HG03457 (cell line): ENCODE measurements around the gene NAA80.

ENCODE experiments used
- ATAC-seq: cut with Tn5 transposase; IDR thresholded peaks from one replicate; pipeline ENCODE4 v1.9.1; 2021; ENCODE audit warnings: moderate number of reproducible peaks; ENCODE audit not compliant: unreplicated experiment

Gene NAA80

DNA sequence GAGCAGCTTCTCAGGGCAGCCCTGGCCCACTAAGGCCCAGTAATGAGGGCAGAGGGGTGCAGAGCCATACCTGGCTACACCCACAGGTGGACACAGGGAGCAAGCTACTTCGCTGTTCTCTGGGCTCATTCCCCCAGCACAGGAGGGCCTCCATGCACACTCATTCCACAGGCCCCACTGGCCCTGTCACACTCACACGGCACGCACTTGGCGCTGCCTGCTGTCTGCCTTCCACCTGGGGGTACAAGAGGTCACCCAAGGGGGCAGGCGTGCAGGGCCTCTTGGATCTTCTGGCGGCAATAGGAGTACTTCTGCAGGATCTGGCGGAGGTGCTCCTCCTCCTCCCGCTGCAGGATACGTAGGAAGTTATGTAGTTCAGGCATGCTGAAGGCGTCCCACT lies 31.1 kb upstream of the NAA80 start:
- no peak for ATAC-seq

- peak; percentile 64 for ATAC-seq
Measured at GRCh38 chr3:50327943-50328691, 28.9 kb upstream of the NAA80 start, which contains the start of gene TUSC2. Gene TUSC2, minus strand, starts transcription at chr3:50328223. Its CDS starts 124 bp downstream, at chr3:50328099.

GRCh38 chr3:50327129-50327528 lies 27.9 kb upstream of the NAA80 start:
- ATAC-seq = no peak

GRCh38 chr3:50326182-50326541 lies 27.0 kb upstream of the NAA80 start:
- ATAC-seq = no peak

DNA sequence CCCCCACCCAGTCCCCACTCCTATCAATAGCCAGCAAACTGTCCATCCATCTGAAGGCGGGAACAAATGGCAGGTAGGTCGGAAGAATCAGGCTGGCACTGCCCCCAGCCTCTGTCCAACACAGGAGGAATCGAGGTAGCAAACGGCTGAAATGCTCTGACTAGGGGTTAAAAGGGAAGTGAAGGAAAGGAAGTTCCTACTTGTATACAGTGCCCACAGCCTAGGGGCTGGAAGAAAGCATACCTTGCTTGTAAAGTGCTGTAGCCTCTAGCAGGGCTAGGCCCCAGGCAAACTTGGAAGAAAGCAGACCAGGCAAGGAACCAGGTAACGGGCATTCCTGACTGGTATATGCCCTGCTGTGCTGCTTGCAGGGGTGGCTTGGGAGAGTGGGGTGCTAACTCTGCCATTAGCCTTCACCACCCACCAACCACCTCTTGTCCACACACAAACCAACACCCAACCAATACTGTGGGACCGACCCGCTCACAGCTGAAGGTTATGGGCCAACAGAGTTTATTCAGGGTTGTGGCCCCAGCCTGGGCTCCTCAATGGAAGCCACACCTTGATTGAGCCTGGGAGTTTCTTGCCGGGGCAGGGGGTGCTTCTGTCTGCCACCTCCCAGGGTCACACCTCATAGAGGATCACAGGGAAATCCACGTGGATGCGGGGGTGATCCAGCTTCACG lies 26.4 kb upstream of the NAA80 start:
- ATAC-seq = no peak

DNA sequence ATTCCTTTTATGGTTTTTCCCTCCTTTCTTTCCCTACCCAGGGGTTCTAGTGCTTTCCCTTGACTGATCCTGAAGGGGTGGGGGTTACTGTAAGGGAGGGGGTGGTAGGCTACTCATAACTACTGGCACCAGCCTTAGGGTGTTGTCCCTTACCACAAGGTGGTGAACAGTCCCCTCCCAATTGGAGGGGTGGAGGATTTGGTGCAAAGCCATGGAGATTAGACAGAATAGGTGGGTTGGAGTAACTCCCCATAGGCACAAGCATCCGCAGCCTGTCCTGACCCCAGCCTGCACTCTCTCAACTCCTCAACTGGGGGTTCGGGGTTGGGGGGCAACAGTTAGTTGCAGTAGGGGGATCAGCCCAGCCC lies 25.9 kb upstream of the NAA80 start:
- ATAC-seq = no peak

DNA sequence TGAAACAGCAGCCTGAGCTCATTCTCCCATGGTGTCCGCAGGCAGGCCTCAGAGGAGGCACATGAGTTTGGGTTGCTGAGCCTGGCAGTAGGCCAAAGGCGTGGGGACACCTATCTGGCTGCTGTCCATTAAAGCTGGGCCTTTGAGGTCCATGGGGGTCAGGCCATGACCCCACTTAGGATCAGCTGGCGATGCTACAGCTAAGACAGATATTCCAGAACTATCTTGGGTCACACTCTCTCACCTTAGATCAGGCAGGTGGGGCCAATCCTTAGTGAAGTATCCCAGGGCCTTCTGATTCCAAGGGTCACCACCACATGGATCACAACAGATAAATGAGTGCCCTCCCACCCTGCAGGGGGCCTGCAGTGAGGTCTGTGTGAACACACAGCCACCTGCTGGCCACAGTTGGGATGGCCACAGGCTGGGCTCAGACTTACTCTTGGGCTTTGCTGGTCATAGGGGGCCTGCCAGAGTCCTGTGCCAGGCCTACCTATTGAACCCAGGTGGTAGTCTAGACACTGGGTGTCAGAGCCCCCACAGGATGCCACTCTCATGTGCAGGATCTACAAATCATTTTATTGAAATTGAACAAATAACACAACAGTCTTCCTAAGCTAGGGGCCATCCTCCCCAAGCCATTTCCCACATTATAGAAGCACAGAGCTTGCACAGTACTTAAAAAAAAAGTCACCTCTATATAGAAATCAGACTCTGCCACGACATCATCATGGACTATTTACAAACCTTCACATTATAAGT lies 25.3 kb upstream of the NAA80 start:
- no peak for ATAC-seq

DNA sequence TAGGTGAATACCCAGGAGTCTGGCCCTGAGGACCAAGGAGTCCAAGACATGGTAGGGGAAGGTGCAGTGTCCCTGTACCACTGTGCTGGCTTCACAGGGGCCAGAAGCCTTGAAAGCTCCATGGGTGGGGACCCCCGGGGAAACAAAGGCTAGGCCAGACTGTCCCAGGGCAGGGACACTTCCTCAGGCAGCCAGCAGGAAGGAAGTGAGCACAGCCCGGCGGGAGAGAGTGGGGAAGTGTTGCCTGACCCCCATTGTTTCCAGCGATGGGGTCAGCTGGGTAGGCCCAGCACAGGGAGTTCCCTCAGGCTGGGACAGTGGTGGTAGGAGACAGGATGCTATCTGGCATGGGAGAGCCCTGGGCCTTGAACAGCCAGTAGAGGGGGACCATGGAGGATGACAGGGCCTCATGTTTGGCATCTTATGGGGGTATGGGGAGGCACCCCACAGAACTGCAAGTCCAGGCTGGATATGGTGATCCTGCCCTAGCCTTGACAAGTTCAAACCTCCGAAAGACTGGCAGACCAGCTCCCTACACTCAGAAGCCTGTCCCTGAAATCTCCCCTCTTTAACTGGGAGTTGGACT lies 24.5 kb upstream of the NAA80 start:
- no peak for ATAC-seq

- ATAC-seq = no peak
Measured at GRCh38 chr3:50323092-50323600, 23.9 kb upstream of the NAA80 start.

GRCh38 chr3:50322386-50323091 lies 23.3 kb upstream of the NAA80 start, which contains the start of gene HYAL2:
Gene HYAL2, minus strand, starts transcription at chr3:50322745. Its CDS starts 2,256 bp downstream, at chr3:50320489.
- ATAC-seq = no peak

GRCh38 chr3:50322115-50322385 lies 22.8 kb upstream of the NAA80 start:
- ATAC-seq = no peak

DNA sequence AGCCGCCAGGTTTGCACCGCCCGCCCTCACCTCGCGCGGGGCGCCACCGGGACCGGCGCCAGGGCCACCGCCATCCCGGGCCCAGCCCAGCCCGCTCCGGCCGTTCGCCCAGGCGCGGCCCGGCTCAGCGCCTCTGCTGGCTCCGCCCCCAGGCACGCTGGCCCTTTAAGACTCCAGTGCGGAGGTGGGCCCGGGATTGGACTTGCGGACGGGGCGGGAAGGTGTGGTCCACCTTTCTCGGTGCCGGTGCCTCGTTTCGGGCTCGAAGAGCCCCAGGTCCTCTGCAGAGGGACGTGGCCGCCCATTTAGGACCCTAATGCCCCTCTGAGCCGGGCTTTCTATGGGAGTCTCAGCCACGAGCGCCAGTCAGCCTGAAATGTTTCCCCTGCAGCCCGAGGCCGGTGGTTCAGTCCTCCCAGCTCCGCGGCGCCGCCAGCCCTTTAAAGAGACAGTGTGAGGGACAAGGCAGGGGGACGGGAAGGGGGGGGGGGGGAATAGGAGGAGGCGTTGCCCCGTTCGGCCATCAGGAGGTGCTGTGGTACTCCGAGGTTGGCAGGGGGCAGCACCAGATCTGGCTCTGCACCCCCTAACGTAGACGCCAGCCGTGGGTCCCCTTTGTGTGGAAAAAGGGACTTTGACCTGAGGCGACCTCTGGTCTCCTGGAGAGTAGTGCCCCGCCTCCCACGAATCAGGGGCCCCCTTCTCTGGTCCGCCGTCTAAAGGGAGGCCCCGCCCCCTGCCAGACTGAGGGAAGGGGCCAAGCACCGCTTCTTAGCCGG lies 22.3 kb upstream of the NAA80 start:
- ATAC-seq = peak; percentile 47

DNA sequence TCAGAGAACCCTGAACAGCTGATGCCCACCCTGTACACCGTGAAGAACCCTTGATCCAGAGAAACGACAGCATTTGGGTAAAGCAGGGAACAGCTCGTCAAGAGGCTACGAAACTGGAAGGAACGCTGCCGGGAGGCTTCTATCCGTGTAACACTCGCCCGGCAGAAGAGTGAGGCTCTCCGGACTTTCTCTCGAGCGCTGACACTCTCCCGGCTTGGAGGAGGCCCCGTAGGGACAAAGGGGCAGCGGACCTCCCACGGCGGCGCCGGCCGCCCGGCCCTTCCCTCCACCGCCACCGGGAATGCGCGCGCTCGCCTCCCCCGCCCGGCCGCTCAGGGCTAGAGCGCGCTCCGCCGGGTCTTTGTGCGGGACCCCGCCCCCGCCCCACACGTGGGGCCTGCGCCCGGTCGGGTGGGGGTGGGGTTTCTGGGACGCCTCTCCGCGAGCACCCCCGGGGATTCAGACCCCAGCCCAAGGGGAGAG lies 21.7 kb upstream of the NAA80 start:
- ATAC-seq = peak; percentile 24

DNA sequence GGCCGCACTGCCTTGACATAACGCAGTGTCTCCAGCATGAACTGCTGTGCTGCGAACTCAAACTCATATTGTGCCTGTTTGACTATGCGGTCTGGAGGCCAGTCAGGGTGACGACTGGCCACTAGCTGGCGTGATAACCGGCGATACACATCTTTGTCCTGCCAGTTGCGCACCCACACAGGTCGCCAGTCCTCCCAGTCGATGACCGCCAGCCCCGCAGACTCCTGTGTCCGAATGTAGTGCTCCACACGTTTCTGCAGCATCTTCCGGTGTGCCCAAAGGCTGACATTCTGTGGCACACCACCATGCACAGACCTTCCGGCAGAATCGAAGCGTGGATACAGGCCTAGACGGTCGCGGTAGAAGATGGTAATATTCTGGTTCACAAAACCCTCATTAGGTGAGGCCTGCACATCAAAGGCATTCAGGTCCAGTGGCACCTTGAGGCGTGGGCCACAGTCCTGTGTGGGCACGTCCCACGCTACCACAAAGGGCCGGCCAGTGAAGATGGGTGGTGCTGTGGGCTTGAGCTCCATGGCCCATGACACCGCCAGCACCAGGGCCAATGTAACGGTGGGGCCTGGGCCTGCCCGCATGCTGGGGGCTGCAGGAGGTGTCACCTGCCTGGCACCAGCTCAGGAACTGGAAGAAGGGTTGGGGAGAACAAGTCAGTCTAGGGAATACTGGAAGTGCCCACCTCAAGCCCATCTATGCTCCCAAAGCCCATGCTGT lies 20.9 kb upstream of the NAA80 start:
- no peak for ATAC-seq

GRCh38 chr3:50319181-50319893 lies 20.1 kb upstream of the NAA80 start:
- no peak for ATAC-seq

DNA sequence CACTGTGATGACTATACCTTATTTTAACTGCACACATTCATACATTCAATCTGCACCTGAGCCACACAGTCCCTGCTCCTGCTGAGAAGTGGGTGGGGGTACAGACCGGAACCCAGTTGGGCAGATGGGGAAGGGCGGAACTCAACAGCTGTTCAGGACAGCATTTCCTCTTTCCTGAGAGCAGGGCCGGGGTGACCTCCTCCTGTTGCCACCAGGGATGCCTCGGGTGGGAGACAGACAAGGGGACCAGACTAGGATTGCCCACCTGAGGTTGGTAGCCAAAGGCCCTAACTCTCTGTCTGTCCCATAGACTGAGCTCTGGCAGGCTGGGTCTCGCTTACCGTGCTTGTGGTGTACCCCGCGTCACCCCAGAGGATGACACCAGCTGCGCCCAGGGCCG lies 19.4 kb upstream of the NAA80 start:
- ATAC-seq = no peak

- ATAC-seq = no peak
Measured at GRCh38 chr3:50318163-50318562, 19.0 kb upstream of the NAA80 start.

DNA sequence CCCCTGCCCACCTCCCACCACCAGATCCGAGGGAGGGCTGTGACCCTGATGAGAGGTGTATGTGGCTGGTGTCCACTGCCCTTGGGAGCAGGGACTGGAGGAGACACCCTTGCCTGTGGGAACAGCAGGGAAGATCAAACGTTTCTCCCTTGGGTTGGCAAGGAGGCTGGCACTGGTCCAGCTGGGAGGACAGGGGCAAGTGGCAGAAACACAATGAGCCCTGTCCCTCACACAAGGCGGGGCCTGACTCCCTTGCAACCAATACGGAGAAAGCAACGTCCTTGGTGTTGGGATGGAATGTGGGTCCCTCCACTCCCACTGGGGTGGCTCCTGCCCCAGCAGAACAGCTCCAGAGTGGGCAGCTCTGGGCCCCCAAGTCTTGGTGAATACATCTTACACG lies 18.1 kb upstream of the NAA80 start:
- no peak for ATAC-seq
